ENCODE measurements around the gene PEBP1. TPM values are rescaled to one million over a fixed set of nuclear protein-coding genes. Genes with fewer than 3 reads are reported as not detected.

PEBP1 gene
- 279 and 285 TPM in 2 replicates for total RNA-seq

DNA sequence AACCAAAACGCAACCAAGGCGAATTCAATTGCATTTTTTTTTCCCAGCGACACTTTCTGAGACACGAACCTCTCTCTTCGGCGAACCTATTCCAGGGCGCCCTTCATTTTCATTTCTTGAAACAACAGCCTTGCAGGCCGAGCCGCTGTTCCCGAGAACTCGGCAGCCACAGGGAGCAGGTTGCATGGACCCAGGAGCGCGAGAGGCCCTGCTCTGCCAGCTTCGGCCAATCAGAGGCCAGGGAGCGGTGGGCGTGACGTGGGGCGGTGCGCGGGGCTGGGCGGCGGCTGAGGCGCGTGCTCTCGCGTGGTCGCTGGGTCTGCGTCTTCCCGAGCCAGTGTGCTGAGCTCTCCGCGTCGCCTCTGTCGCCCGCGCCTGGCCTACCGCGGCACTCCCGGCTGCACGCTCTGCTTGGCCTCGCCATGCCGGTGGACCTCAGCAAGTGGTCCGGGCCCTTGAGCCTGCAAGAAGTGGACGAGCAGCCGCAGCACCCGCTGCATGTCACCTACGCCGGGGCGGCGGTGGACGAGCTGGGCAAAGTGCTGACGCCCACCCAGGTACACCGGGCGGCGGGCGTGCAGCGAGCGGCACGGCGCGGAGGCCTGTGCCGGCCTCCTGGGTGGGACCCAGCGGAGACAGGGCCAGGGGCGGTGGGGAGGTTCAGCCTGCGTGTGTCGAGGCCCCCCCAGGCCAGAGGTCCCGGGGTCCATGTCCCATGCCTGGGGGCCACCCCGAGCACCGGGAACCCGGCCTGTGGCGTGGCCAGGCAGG is at the start of gene PEBP1:
PEBP1 (plus strand) TSS at position 337 of the 771 bp plus-strand sequence; CDS start at position 423, 86 bp downstream.

DNA sequence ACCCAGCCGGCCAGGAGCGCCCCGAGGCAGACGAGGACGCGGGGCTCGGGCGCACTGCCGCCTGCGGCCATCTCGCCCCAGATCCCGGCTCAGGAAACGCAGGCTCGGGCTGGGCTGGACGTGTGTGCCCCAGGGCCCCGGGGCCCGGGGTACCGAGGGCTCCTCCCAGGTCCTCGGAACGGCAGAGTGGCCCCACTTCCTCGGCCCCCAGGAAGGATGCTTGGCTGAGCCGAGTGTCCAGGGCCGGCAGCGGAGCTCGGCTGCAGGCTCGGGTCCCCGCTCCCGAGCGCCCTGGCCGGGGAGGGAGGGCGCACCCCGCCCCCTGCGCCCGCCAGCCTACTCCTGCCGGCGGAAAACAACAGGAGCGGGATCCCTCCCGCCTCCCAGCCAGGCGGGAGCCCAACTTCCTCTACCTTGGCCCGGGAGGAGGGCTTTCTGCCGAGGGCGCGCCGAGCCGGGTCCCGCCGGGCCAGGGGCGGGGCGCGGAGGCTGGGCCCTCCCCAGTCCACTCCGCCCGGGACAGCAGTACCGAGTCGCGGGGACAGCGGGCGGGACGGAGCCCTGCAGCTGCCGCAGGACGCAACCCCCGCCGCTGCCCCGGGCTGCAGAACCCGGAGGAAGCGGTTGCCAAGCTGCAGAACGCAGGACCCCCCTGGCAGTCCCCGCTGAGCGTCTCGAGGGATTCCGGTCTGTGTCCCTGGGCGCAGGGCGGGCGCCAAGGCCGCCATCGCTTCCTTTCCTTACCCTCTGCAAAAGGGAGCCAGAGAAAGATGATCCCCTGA is 32.1 kb upstream of the PEBP1 start, which contains the start of gene VSIG10:
VSIG10 (minus strand) TSS at position 411 of the 782 bp plus-strand sequence; CDS start at position 71, 340 bp downstream.

Other genes with a start within 250 kb of the PEBP1 start
- not detected in 2 replicates for gene KSR2, start 167.1 kb upstream of the PEBP1 start, total RNA-seq
- gene RFC5, start 119.4 kb upstream of the PEBP1 start, total RNA-seq = 20.2 and 36.9 TPM in 2 replicates
- 85.2 and 89.0 TPM in 2 replicates for gene WSB2, start 74.9 kb upstream of the PEBP1 start, total RNA-seq
- 5.4 and 8.5 TPM in 2 replicates for gene VSIG10, start 32.1 kb upstream of the PEBP1 start, total RNA-seq
- 16.7 and 24.3 TPM in 2 replicates for gene TAOK3, start 236.8 kb downstream of the PEBP1 start, total RNA-seq
- 25.5 and 31.2 TPM in 2 replicates for gene SUDS3, start 240.4 kb downstream of the PEBP1 start, total RNA-seq